ENCODE data around the gene EML4. TPM values are rescaled to one million over a fixed set of nuclear protein-coding genes. Genes with fewer than 3 reads are reported as not detected.

Gene EML4
- total and polyA plus RNA-seq, 2 of the 13 experiments (the other 11 are each of a cell fraction or from before 2014, with no cell fraction given), result 243 to 476 TPM

DNA sequence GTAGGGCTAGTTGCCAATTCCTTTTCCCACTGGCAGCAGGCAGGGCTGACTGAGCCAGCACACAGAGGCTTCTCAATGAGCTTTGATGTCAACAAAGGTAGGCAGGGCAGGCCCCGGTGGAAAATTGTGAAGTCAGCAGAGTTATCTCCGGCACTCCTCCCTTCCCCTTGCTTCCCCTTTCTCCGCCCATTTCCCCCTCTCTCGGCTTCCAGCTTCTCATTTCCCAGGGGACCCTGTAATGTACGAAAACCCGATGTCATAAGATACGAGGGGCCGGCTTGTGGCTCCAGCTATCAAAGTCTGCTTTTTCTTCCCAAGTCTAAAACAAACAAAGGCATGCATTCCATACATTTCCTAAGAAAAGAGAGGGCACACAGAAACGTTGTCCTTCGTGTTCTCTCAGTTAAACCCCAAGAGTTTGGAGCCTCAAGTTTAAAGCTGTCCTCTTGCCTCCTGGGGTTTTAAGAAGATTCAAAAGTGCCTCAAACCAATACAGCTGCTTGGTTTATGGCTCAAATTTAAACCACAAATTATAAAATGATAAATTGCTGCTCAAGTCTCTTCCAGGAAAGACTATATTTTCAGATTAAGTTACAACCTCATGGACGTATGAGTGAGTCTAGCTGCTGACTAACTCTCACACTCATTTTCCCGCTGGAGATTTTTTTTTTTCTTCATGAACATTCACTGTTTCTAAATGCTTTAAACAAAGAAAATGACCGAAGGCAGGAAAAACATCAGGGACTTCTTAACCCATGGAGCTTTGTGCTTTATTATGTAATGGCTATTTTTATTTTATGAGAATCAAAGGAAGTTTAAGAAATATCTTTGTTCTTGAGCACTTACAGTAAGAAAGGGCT is 27.2 kb upstream of the EML4 start (continued):
- TF ChIP-seq ZNF687 (CRISPR knock-in tag; IDR thresholded peaks at IDR 0.05) (peak; percentile 73), PCBP2 (optimal IDR thresholded peaks at IDR 0.05; ENCODE audit: low read depth, low read length, poor library complexity, severe bottlenecking) (no peak), ZNF101 (CRISPR knock-in tag; IDR thresholded peaks at IDR 0.05; ENCODE audit: borderline replicate concordance, low read depth) (no peak), GPN1 (CRISPR knock-in tag; IDR thresholded peaks at IDR 0.05; ENCODE audit: borderline replicate concordance) (no peak), ZBTB4 (CRISPR knock-in tag; IDR thresholded peaks at IDR 0.05; ENCODE audit: borderline replicate concordance) (0 out of 2 replicates have a peak, but pooled peaks have one; percentile 65), SKIL (CRISPR knock-in tag; IDR thresholded peaks at IDR 0.05; ENCODE audit: borderline replicate concordance) (no peak), SPEN (CRISPR knock-in tag; IDR thresholded peaks at IDR 0.05; ENCODE audit: low read depth) (peak; percentile 57; the same call in 1 of the 2 replicates), ZNF264 (CRISPR knock-in tag; IDR thresholded peaks at IDR 0.05) (0 out of 2 replicates have a peak, but pooled peaks have one; percentile 24), TFE3 (CRISPR knock-in tag; IDR thresholded peaks at IDR 0.05) (peak; percentile 88), MIER2 (CRISPR knock-in tag; IDR thresholded peaks at IDR 0.05) (no peak), STAT5B (CRISPR knock-in tag; IDR thresholded peaks at IDR 0.05) (peak; percentile 57; the same call in 1 of the 2 replicates), PRPF4 (IDR thresholded peaks at IDR 0.05; ENCODE audit: low read depth, low read length, poor library complexity, severe bottlenecking) (no peak), MATR3 (CRISPR knock-in tag; IDR thresholded peaks at IDR 0.05) (no peak), ZNF205 (CRISPR knock-in tag; IDR thresholded peaks at IDR 0.05) (peak; percentile 68; the same call in 1 of the 2 replicates), ZNF510 (CRISPR knock-in tag; IDR thresholded peaks at IDR 0.05; ENCODE audit: low read depth) (no peak), ZNF75D (CRISPR knock-in tag; IDR thresholded peaks at IDR 0.05; ENCODE audit: borderline replicate concordance) (no peak), ASH2L (IDR thresholded peaks at IDR 0.05; ENCODE audit: insufficient read length, low read depth, low read length) (peak; percentile 81)

Measured in HepG2 (cell line).